Measurements from ENCODE around the gene STK35.

DNA sequence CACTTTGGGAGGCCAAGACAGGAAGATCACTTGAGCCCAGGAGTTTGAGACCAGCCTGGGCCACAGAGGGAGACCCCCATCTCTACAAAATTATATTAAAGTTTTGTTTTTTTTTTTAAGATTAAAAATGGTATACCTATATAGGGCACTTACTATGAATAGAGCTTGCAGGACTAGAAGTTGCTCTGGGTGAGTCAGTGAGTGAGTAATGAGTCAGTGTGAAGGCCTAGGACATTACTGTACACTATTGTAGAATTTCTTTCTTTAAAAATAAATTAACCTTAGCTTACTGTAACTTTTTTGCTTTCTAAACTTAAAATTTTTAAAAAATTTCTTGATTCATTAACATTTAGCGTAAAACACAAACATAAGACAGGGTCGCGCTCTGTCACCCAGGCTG, 29.7 kb downstream of the STK35 start:
- TF ChIP-seq CTCF (IDR thresholded peaks at IDR 0.05) (no peak), POLR2AphosphoS5 (IDR thresholded peaks at IDR 0.05) (no peak), POLR2A (IDR thresholded peaks at IDR 0.05) (no peak), EP300 (IDR thresholded peaks at IDR 0.05) (no peak)
